Type B pancreatic cell (in vitro differentiated cells): ENCODE results near the gene PRRT2. TPM values are rescaled to one million over a fixed set of nuclear protein-coding genes. Genes with fewer than 3 reads are reported as not detected.

Experiments
- DNase-seq: peaks from one replicate; pipeline ENCODE4 v3.0.0; 2021; ENCODE audit warnings: mixed read lengths; ENCODE audit not compliant: unreplicated experiment; ENCODE audit errors: extremely low spot score
- H3K27ac Mint-ChIP-seq: 2 replicates; pipeline ENCODE4 v1.8.0; 2021; ENCODE audit warnings: mild to moderate bottlenecking, mixed read lengths
- H3K27me3 Mint-ChIP-seq: 2 replicates; pipeline ENCODE4 v1.8.0; 2021; ENCODE audit warnings: mixed read lengths
- H3K36me3 Mint-ChIP-seq: 2 replicates; pipeline ENCODE4 v1.8.0; 2021; ENCODE audit warnings: mixed read lengths
- H3K4me1 Mint-ChIP-seq: one replicate; pipeline ENCODE4 v1.8.0; 2021; ENCODE audit warnings: mixed read lengths; ENCODE audit not compliant: unreplicated experiment
- H3K4me3 Mint-ChIP-seq: 2 replicates; pipeline ENCODE4 v1.8.0; 2021; ENCODE audit warnings: mild to moderate bottlenecking, mixed read lengths
- H3K9me3 Mint-ChIP-seq: 2 replicates; pipeline ENCODE4 v1.8.0; 2021; ENCODE audit warnings: mixed read lengths
- CTCF ChIP-seq: fragments of 200-600 bp; sonication (generic); conservative IDR thresholded peaks from 2 replicates; pipeline ENCODE4 v1.5.0; 2021; ENCODE audit warnings: antibody characterized with exemption, mild to moderate bottlenecking
- total RNA-seq: library from RNA; stranded (reverse); gene quantifications from 2 replicates; pipeline ENCODE4 v1.2.1, GENCODE V29; 2021; ENCODE audit warnings: low replicate concordance

The PRRT2 gene
- total RNA-seq, 1 donor from 2014 or later: 15.1 TPM

GRCh38 chr16:29860218-29860617 lies 48.2 kb downstream of the PRRT2 start:
- Mint-ChIP-seq H3K9me3 (no peaks in the 10 kb centered on the region), H3K27me3 (no peaks in the 10 kb centered on the region), H3K4me3 (peak overlapping the region; percentile 98), H3K27ac (no peak overlapping the region), H3K36me3 (peaks cover 8% of the 10 kb centered on the region), H3K4me1 (peaks cover 15% of the 10 kb centered on the region)
- DNase-seq: no peak
- TF ChIP-seq CTCF: no peak

GRCh38 chr16:29862383-29862883 lies 50.4 kb downstream of the PRRT2 start:
- TF ChIP-seq CTCF: no peak
- H3K27ac Mint-ChIP-seq: peak overlapping the region; percentile 95
- peak overlapping the region; percentile 98 for H3K4me3 Mint-ChIP-seq
- H3K4me1 Mint-ChIP-seq: peaks cover 15% of the 10 kb centered on the region
- H3K9me3 Mint-ChIP-seq: no peaks in the 10 kb centered on the region
- peaks cover 8% of the 10 kb centered on the region for H3K36me3 Mint-ChIP-seq
- H3K27me3 Mint-ChIP-seq: no peaks in the 10 kb centered on the region
- no peak for DNase-seq

- Mint-ChIP-seq H3K27ac (peak within 1 kb of the TSS; percentile 100), H3K4me1 (peaks cover 15% of the 10 kb centered on the region), H3K27me3 (no peaks in the 10 kb centered on the region), H3K4me3 (peak within 1 kb of the TSS; percentile 98), H3K9me3 (no peaks in the 10 kb centered on the region), H3K36me3 (peaks cover 8% of the 10 kb centered on the region)
- peak; percentile 74 for TF ChIP-seq CTCF
- peak; percentile 90 for DNase-seq
These were observed 51.1 kb downstream of the PRRT2 start, which contains the start of gene CDIPT for GRCh38 chr16:29862884-29863668. CDIPT (minus strand) TSS chr16:29863226; CDS start chr16:29862857, 369 bp downstream.

- peaks cover 4% of the 10 kb centered on the region for H3K36me3 Mint-ChIP-seq
- H3K27ac Mint-ChIP-seq: peak overlapping the region; percentile 100
- no peaks in the 10 kb centered on the region for H3K27me3 Mint-ChIP-seq
- no peaks in the 10 kb centered on the region for H3K9me3 Mint-ChIP-seq
- no peak for TF ChIP-seq CTCF
- peaks cover 15% of the 10 kb centered on the region for H3K4me1 Mint-ChIP-seq
- peak overlapping the region; percentile 93 for H3K4me3 Mint-ChIP-seq
- no peak for DNase-seq
These were observed 51.6 kb downstream of the PRRT2 start for GRCh38 chr16:29863669-29863984.

GRCh38 chr16:29864205-29864604 lies 52.2 kb downstream of the PRRT2 start:
- TF ChIP-seq CTCF: no peak
- no peak for DNase-seq
- H3K9me3 Mint-ChIP-seq: no peaks in the 10 kb centered on the region
- peaks cover 4% of the 10 kb centered on the region for H3K36me3 Mint-ChIP-seq
- no peak overlapping the region for H3K4me3 Mint-ChIP-seq
- H3K27ac Mint-ChIP-seq: no peak overlapping the region
- no peaks in the 10 kb centered on the region for H3K27me3 Mint-ChIP-seq
- H3K4me1 Mint-ChIP-seq: peaks cover 15% of the 10 kb centered on the region

Other genes starting within 250 kb of the PRRT2 start
- 0.14 and 0.31 TPM in 2 replicates for gene SPN, start 148.9 kb upstream of the PRRT2 start, total RNA-seq
- gene QPRT, start 133.0 kb upstream of the PRRT2 start, total RNA-seq: 92.3 and 129 TPM in 2 replicates
- gene C16orf54, start 66.2 kb upstream of the PRRT2 start, total RNA-seq: 2.1 and 3.3 TPM in 2 replicates
- gene ZG16, start 33.9 kb upstream of the PRRT2 start, total RNA-seq: 0.85 and 1.5 TPM in 2 replicates
- gene KIF22, start 21.4 kb upstream of the PRRT2 start, total RNA-seq: 54.8 and 112 TPM in 2 replicates
- 207 and 294 TPM in 2 replicates for gene MAZ, start 5.7 kb upstream of the PRRT2 start, total RNA-seq
- gene PAGR1, start 4.0 kb downstream of the PRRT2 start, total RNA-seq: 25.5 and 33.5 TPM in 2 replicates
- gene MVP, start 8.3 kb downstream of the PRRT2 start, total RNA-seq: 27.4 and 46.3 TPM in 2 replicates
- 58.0 and 73.3 TPM in 2 replicates for gene CDIPT, start 51.0 kb downstream of the PRRT2 start, total RNA-seq
- 19.3 and 19.4 TPM in 2 replicates for gene SEZ6L2, start 87.4 kb downstream of the PRRT2 start, total RNA-seq
- gene ASPHD1, start 88.3 kb downstream of the PRRT2 start, total RNA-seq: 7.8 TPM in 2 replicates
- gene KCTD13, start 114.0 kb downstream of the PRRT2 start, total RNA-seq: 17.9 and 20.6 TPM in 2 replicates
- 72.4 and 73.5 TPM in 2 replicates for gene TMEM219, start 149.9 kb downstream of the PRRT2 start, total RNA-seq
- 42.6 and 52.4 TPM in 2 replicates for gene TAOK2, start 161.7 kb downstream of the PRRT2 start, total RNA-seq
- gene HIRIP3, start 183.4 kb downstream of the PRRT2 start, total RNA-seq: 13.7 and 20.9 TPM in 2 replicates
- 52.8 and 78.7 TPM in 2 replicates for gene INO80E, start 184.0 kb downstream of the PRRT2 start, total RNA-seq
- 6.9 and 9.7 TPM in 2 replicates for gene DOC2A, start 198.8 kb downstream of the PRRT2 start, total RNA-seq
- gene C16orf92, start 211.0 kb downstream of the PRRT2 start, total RNA-seq: not detected in 2 replicates
- 0.31 and 2.1 TPM in 2 replicates for gene TLCD3B, start 219.1 kb downstream of the PRRT2 start, total RNA-seq